Liver (tissue), 3 donors: ENCODE results near the gene GLRX3.

Source experiments
- EGR1 ChIP-seq, 2 donors: IDR thresholded peaks; 2 replicates each; pipeline ENCODE4 v1.6.1; 2016 to 2018; ENCODE audit warnings: antibody characterized with exemption in 2 of 2, low read depth in 2 of 2
- GABPA ChIP-seq, 2 donors: IDR thresholded peaks in 1 of 2; conservative IDR thresholded peaks in 1 of 2; 2 replicates each; pipeline ENCODE4 v1.6.1; 2016; ENCODE audit warnings: antibody characterized with exemption in 2 of 2, mild to moderate bottlenecking in 1 of 2, moderate library complexity in 1 of 2
- HNF4A ChIP-seq, 2 donors: conservative IDR thresholded peaks; 2 replicates each; pipeline ENCODE4 v1.6.1; 2016; ENCODE audit warnings: antibody characterized with exemption in 2 of 2, mild to moderate bottlenecking in 2 of 2
- JUND ChIP-seq, 2 donors: IDR thresholded peaks; 2 replicates each; pipeline ENCODE4 v1.6.1; 2016; ENCODE audit warnings: antibody characterized with exemption in 2 of 2
- RAD21 ChIP-seq, 2 donors: IDR thresholded peaks; 2 replicates each; pipeline ENCODE4 v1.6.1; 2016; ENCODE audit warnings: antibody characterized with exemption in 2 of 2, mild to moderate bottlenecking in 2 of 2
- SP1 ChIP-seq: IDR thresholded peaks from 2 replicates; pipeline ENCODE4 v1.6.1; 2018; ENCODE audit warnings: antibody characterized with exemption, mild to moderate bottlenecking
- TAF1 ChIP-seq: conservative IDR thresholded peaks from 2 replicates; pipeline ENCODE4 v1.6.1; 2016; ENCODE audit warnings: antibody characterized with exemption, mild to moderate bottlenecking
- YY1 ChIP-seq: IDR thresholded peaks from 2 replicates; pipeline ENCODE4 v1.6.1; 2016; ENCODE audit warnings: antibody characterized with exemption, mild to moderate bottlenecking
- TF ChIP-seq, protein P1 (sequence below): fragments of 150-350 bp; IDR thresholded peaks from 2 replicates; pipeline ENCODE4 v1.5.1; 2017; ENCODE audit warnings: improper control_type of control experiment, low read depth, low read length; ENCODE audit not compliant: missing input control
- TF ChIP-seq, protein P2 (sequence below): IDR thresholded peaks from 2 replicates; pipeline ENCODE4 v1.6.1; 2016; ENCODE audit warnings: antibody characterized with exemption
- TF ChIP-seq, protein P3 (sequence below): IDR thresholded peaks from 2 replicates; pipeline ENCODE4 v1.6.1; 2016; ENCODE audit warnings: antibody characterized with exemption, mild to moderate bottlenecking
- TF ChIP-seq, protein P4 (sequence below): IDR thresholded peaks from 2 replicates; pipeline ENCODE4 v1.6.1; 2016; ENCODE audit warnings: antibody characterized with exemption
- donor health status: healthy.
- donor health status: healthy.

DNA sequence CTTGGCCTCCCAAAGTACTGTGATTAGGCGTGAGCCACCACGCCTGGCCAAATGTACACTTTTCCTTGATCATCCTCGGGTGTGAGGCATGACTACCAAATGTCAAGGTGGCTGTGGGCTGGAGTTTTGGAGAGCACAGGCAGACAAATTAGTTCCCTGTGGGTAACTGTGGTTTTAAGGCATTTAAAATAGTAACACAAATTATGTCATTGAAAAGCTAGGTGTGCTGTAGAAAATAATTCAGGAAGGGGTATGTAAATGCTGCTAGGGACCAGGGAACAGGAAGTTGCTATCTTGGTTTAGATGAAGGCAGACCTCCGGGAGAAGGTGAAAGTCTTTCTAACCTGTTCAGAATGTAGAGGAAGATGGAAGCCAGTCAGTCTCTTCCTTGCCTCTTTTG lies 9.9 kb downstream of the GLRX3 start:
- TF ChIP-seq, protein P1, sequence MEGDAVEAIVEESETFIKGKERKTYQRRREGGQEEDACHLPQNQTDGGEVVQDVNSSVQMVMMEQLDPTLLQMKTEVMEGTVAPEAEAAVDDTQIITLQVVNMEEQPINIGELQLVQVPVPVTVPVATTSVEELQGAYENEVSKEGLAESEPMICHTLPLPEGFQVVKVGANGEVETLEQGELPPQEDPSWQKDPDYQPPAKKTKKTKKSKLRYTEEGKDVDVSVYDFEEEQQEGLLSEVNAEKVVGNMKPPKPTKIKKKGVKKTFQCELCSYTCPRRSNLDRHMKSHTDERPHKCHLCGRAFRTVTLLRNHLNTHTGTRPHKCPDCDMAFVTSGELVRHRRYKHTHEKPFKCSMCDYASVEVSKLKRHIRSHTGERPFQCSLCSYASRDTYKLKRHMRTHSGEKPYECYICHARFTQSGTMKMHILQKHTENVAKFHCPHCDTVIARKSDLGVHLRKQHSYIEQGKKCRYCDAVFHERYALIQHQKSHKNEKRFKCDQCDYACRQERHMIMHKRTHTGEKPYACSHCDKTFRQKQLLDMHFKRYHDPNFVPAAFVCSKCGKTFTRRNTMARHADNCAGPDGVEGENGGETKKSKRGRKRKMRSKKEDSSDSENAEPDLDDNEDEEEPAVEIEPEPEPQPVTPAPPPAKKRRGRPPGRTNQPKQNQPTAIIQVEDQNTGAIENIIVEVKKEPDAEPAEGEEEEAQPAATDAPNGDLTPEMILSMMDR, result no peak
- no peak for TF ChIP-seq RAD21 (IDR thresholded peaks at IDR 0.05)
- no peak for TF ChIP-seq GABPA (IDR thresholded peaks at IDR 0.05 in 1 of 2, conservative IDR thresholded peaks at IDR 0.05 in 1 of 2)
- TF ChIP-seq TAF1, result no peak
- TF ChIP-seq YY1, result no peak
- TF ChIP-seq, protein P2, sequence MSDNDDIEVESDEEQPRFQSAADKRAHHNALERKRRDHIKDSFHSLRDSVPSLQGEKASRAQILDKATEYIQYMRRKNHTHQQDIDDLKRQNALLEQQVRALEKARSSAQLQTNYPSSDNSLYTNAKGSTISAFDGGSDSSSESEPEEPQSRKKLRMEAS, result no peak
- TF ChIP-seq, protein P3, sequence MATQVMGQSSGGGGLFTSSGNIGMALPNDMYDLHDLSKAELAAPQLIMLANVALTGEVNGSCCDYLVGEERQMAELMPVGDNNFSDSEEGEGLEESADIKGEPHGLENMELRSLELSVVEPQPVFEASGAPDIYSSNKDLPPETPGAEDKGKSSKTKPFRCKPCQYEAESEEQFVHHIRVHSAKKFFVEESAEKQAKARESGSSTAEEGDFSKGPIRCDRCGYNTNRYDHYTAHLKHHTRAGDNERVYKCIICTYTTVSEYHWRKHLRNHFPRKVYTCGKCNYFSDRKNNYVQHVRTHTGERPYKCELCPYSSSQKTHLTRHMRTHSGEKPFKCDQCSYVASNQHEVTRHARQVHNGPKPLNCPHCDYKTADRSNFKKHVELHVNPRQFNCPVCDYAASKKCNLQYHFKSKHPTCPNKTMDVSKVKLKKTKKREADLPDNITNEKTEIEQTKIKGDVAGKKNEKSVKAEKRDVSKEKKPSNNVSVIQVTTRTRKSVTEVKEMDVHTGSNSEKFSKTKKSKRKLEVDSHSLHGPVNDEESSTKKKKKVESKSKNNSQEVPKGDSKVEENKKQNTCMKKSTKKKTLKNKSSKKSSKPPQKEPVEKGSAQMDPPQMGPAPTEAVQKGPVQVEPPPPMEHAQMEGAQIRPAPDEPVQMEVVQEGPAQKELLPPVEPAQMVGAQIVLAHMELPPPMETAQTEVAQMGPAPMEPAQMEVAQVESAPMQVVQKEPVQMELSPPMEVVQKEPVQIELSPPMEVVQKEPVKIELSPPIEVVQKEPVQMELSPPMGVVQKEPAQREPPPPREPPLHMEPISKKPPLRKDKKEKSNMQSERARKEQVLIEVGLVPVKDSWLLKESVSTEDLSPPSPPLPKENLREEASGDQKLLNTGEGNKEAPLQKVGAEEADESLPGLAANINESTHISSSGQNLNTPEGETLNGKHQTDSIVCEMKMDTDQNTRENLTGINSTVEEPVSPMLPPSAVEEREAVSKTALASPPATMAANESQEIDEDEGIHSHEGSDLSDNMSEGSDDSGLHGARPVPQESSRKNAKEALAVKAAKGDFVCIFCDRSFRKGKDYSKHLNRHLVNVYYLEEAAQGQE, result no peak
- TF ChIP-seq, protein P4, sequence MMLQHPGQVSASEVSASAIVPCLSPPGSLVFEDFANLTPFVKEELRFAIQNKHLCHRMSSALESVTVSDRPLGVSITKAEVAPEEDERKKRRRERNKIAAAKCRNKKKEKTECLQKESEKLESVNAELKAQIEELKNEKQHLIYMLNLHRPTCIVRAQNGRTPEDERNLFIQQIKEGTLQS, result no peak
- no peak for TF ChIP-seq JUND (IDR thresholded peaks at IDR 0.05)
- no peak for TF ChIP-seq EGR1 (IDR thresholded peaks at IDR 0.05; ENCODE audit: low read depth in 2 of 2)
- TF ChIP-seq HNF4A (conservative IDR thresholded peaks at IDR 0.05), result no peak
- TF ChIP-seq SP1, result no peak
